Heart left ventricle (tissue), 16 donors: ENCODE results near the gene NCAM1. TPM values are rescaled to one million over a fixed set of nuclear protein-coding genes. Genes with fewer than 3 reads are reported as not detected.

Experiments
- ATAC-seq, 4 donors: fragments of 200-7000 bp; cut with Tn5 transposase; one replicate each; pipeline ENCODE4 v1.9.1; 2020 to 2022; ENCODE audit warnings: moderate library complexity in 4 of 4, mild to moderate bottlenecking in 3 of 4, moderate number of reproducible peaks in 1 of 4
- DNase-seq, 5 donors: peaks; one replicate each; pipeline ENCODE4 v3.0.0-alpha.2; 2020
- H3K27ac ChIP-seq, 12 donors: fragments of 200-600 bp; sonication (generic) in 4 of 12; one replicate each; pipeline versions ENCODE4 v1.5.0 to v1.8.0; 2016 to 2022; ENCODE audit warnings: mild to moderate bottlenecking in 2 of 12
- H3K27me3 ChIP-seq, 9 donors: fragments of 200-600 bp; sonication (generic) in 2 of 9; one replicate each; pipeline versions ENCODE4 v1.5.1 to v1.8.0; 2016 to 2022; ENCODE audit warnings: mild to moderate bottlenecking in 3 of 9
- H3K36me3 ChIP-seq, 9 donors: fragments of 200-600 bp; sonication (generic) in 2 of 9; one replicate each; pipeline versions ENCODE4 v1.5.0 to v1.8.0; 2018 to 2022; ENCODE audit warnings: mild to moderate bottlenecking in 2 of 9
- H3K4me1 ChIP-seq, 12 donors: fragments of 200-600 bp; sonication (generic) in 4 of 12; one replicate each; pipeline versions ENCODE4 v1.5.0 to v1.8.0; 2016 to 2022; ENCODE audit warnings: mild to moderate bottlenecking in 3 of 12
- H3K4me3 ChIP-seq, 12 donors: fragments of 200-600 bp; sonication (generic) in 4 of 12; one replicate each; pipeline versions ENCODE4 v1.5.0 to v1.8.0; 2017 to 2022; ENCODE audit warnings: mild to moderate bottlenecking in 9 of 12, moderate library complexity in 4 of 12
- H3K9me3 ChIP-seq, 12 donors: fragments of 200-600 bp; sonication (generic) in 4 of 12; one replicate each; pipeline versions ENCODE4 v1.5.0 to v1.8.0; 2016 to 2022; ENCODE audit warnings: mild to moderate bottlenecking in 1 of 12
- CTCF ChIP-seq, 12 donors: fragments of 200-600 bp; sonication (generic) in 4 of 12; IDR thresholded peaks; one replicate each; pipeline versions ENCODE4 v1.5.0 to v1.8.0; 2018 to 2022; ENCODE audit warnings: antibody characterized with exemption in 12 of 12, mild to moderate bottlenecking in 5 of 12
- POLR2A ChIP-seq, 2 donors: fragments of 450-650 bp; IDR thresholded peaks; one replicate each; pipeline ENCODE4 v1.6.1; 2017; ENCODE audit warnings: antibody characterized with exemption in 2 of 2, mild to moderate bottlenecking in 2 of 2, moderate library complexity in 2 of 2
- whole genome bisulfite sequencing, 4 donors: extraction: QIAGEN DNeasy Blood & Tissue Kit in 2 of 4; methylation state at CpG; one replicate each; pipeline versions ENCODE4 v1.1.5 to v1.1.7; 2013 to 2018; 5-methylcytosine and 5-hydroxymethylcytosine counted together
- intact Hi-C, 10 donors: fragments of 100-400 bp; cut with DNase I; formaldehyde crosslinking; loops; one replicate each; pipeline versions ENCODE4 v1.11.1 to v1.14.2; 2022
- polyA plus RNA-seq, 2 donors: library from polyadenylated mRNA; stranded (reverse); fragments of 200-250 nt; gene quantifications; one replicate each; pipeline ENCODE4 v1.2.3, GENCODE V29; 2013
- total RNA-seq, 9 donors: library from RNA; depleted of rRNA in 2 of 9; stranded (reverse); fragments of >200 nt in 2 of 9; fragmentation: NEBNext Ultra II Directional in 3 of 9; extraction: Animal tissue kit (Norgen Biotek cat#: 25700) in 3 of 9; gene quantifications; one replicate each; pipeline versions ENCODE4 v1.1.0 to v1.2.4, GENCODE V29; 2016 to 2023
- donor health status: ischemic (EF 13 %, LVEDD 7.1; RV severe dilation, severe dysfunction).
- donor health status: healthy with polysubstance abuse.
- donor health status: DM: no; HTN: yes; CAD: no.
- donor health status: DM: no; HTN: no; CAD: no.
- donor health status: ischemic (EF 25% LVEDD 6.9; RV normal size, moderate dysfunction).
- donor health status: ischemic (EF 25% LVEDD 5.7; RV mildly dilated, moderate dysfunction).
- donor health status: healthy.
- donor health status: DM: yes; HTN: yes; CAD: no.
- donor health status: ischemic (EF 35%, LVEDD 5.7; RV mildly dilated, moderate dysfunction).
- donor health status: nonischemic (EF 11% LVEDD 7.7; RV severe dilation, severe dysfunction).
- donor health status: DM: yes; HTN: yes; CAD: no.
- donor health status: PGD.
- donor health status: ischemic (EF 29% LVEDD 5.4; RV normal size, mild dysfunction).
- donor health status: nonischemic (EF 23%, LVEDD 6.1; RV moderate dilation, normal function).

The NCAM1 gene
- total and polyA plus RNA-seq, 11 donors, result 78.0 to 753 (median 389) TPM

GRCh38 chr11:113035708-113036107 is 74.5 kb downstream of the NCAM1 start:
- ATAC-seq (no peak), DNase-seq (no peak)
- no peak for TF ChIP-seq POLR2A (IDR thresholded peaks at IDR 0.05)
- TF ChIP-seq CTCF (IDR thresholded peaks at IDR 0.05), result no peak
- H3K27me3 ChIP-seq, result no peaks in the 10 kb centered on the region
- H3K9me3 ChIP-seq, result no peaks in the 10 kb centered on the region
- H3K4me1 ChIP-seq, result peaks cover 0 to 11% (median 0%) of the 10 kb centered on the region in 12 donors
- no peak overlapping the region for H3K27ac ChIP-seq
- no peaks in the 10 kb centered on the region for H3K36me3 ChIP-seq
- WGBS, 4 donors, result 67 to 79% (median 73%) methylated on average over 3 of the region's 3 CpGs
- intact Hi-C loops, result no loop called here
- H3K4me3 ChIP-seq, result no peak overlapping the region

- no peaks in the 10 kb centered on the region for H3K4me1 ChIP-seq
- TF ChIP-seq CTCF (IDR thresholded peaks at IDR 0.05) (no peak), POLR2A (IDR thresholded peaks at IDR 0.05) (no peak)
- H3K36me3 ChIP-seq, result no peaks in the 10 kb centered on the region
- H3K9me3 ChIP-seq, result no peaks in the 10 kb centered on the region
- ATAC-seq, result no peak
- no peak overlapping the region for H3K4me3 ChIP-seq
- 74 to 82% (median 76%) methylated on average over 5 of the region's 5 CpGs for WGBS, 4 donors
- H3K27me3 ChIP-seq, result no peaks in the 10 kb centered on the region
- no peak for DNase-seq
- intact Hi-C loops, result no loop called here
- H3K27ac ChIP-seq, result no peak overlapping the region
Observed at GRCh38 chr11:113043698-113044097, 82.5 kb downstream of the NCAM1 start.

- Histone ChIP-seq H3K4me3 (no peak overlapping the region), H3K9me3 (peaks cover 0 to 1% (median 0%) of the 10 kb centered on the region in 12 donors), H3K27ac (no peak overlapping the region), H3K4me1 (peaks cover 0 to 6% (median 0%) of the 10 kb centered on the region in 12 donors), H3K27me3 (no peaks in the 10 kb centered on the region), H3K36me3 (no peaks in the 10 kb centered on the region)
- intact Hi-C loops, result no loop called here
- DNase-seq (no peak), ATAC-seq (no peak)
- 79 to 84% (median 83%) methylated on average over 15 of the region's 15 CpGs for WGBS, 4 donors
- TF ChIP-seq POLR2A (IDR thresholded peaks at IDR 0.05) (no peak), CTCF (IDR thresholded peaks at IDR 0.05) (no peak)
Observed at GRCh38 chr11:113045146-113045545, 83.9 kb downstream of the NCAM1 start.

- intact Hi-C loops, result no loop called here
- no peak overlapping the region for H3K4me3 ChIP-seq
- H3K36me3 ChIP-seq, result no peaks in the 10 kb centered on the region
- 67 to 73% (median 71%) methylated on average over 2 of the region's 2 CpGs for WGBS, 4 donors
- peaks cover 0 to 6% (median 0%) of the 10 kb centered on the region in 12 donors for H3K4me1 ChIP-seq
- no peak overlapping the region for H3K27ac ChIP-seq
- TF ChIP-seq CTCF (IDR thresholded peaks at IDR 0.05), result no peak
- TF ChIP-seq POLR2A (IDR thresholded peaks at IDR 0.05), result no peak
- H3K9me3 ChIP-seq, result peaks cover 0 to 10% (median 0%) of the 10 kb centered on the region in 12 donors
- DNase-seq, result no peak
- ATAC-seq, result no peak
- no peaks in the 10 kb centered on the region for H3K27me3 ChIP-seq
Observed at GRCh38 chr11:113046866-113047265, 85.6 kb downstream of the NCAM1 start.
